GM10266 (cell line): Measurements from ENCODE around the gene LYPD4.

Source experiments
- DNase-seq: peaks from one replicate; pipeline ENCODE4 v3.0.0; 2012; ENCODE audit errors: extremely low spot score
- CTCF ChIP-seq: IDR thresholded peaks from 2 replicates; pipeline ENCODE4 v1.5.1; 2012; ENCODE audit warnings: mild to moderate bottlenecking, low read depth; ENCODE audit not compliant: control insufficient read depth, insufficient read depth; ENCODE audit errors: missing control alignments

Gene LYPD4

GRCh38 chr19:41808663-41809566 is 35.6 kb downstream of the LYPD4 start:
- TF ChIP-seq CTCF: no peak
- no peak for DNase-seq

GRCh38 chr19:41807176-41807575 is 37.3 kb downstream of the LYPD4 start:
- no peak for TF ChIP-seq CTCF
- DNase-seq: no peak

- DNase-seq: no peak
- TF ChIP-seq CTCF: no peak
These were observed 40.1 kb downstream of the LYPD4 start for GRCh38 chr19:41804336-41804735.

GRCh38 chr19:41802770-41803169 is 41.7 kb downstream of the LYPD4 start:
- no peak for DNase-seq
- no peak for TF ChIP-seq CTCF

- no peak for TF ChIP-seq CTCF
- no peak for DNase-seq
These were observed 42.7 kb downstream of the LYPD4 start for GRCh38 chr19:41801792-41802211.

- no peak for DNase-seq
- no peak for TF ChIP-seq CTCF
These were observed 43.5 kb downstream of the LYPD4 start for GRCh38 chr19:41801031-41801430.

GRCh38 chr19:41799444-41800000 is 45.0 kb downstream of the LYPD4 start:
- no peak for TF ChIP-seq CTCF
- no peak for DNase-seq
